HCT116 (cell line): ENCODE data around the gene SMTNL2. TPM values are rescaled to one million over a fixed set of nuclear protein-coding genes. Genes with fewer than 3 reads are reported as not detected.

ENCODE experiments used
- ATAC-seq: fragments of 200-7000 bp; cut with Tn5 transposase; 2 replicates; pipeline ENCODE4 v1.9.1; 2020; ENCODE audit warnings: mild to moderate bottlenecking, moderate library complexity
- BruUV-seq: library from RNA; stranded (reverse); fragments of 400-500 nt; replicated peaks from 2 replicates; lab custom pipeline; 2021; lab: Mats Ljungman, UMichigan
- CTCF ChIA-PET: fragments of 300-600 bp; sonication (Branson Sonifier 250); formaldehyde crosslinking; loops from one replicate; lab custom pipeline; 2021; ENCODE audit warnings: antibody characterized with exemption; lab: Charles Lee
- POLR2A ChIA-PET: fragments of 300-600, 350-600 bp; sonication (Branson Sonifier 250); formaldehyde crosslinking; loops from one replicate; lab custom pipeline; 2021; ENCODE audit warnings: antibody characterized with exemption; lab: Charles Lee
- RAD21 ChIA-PET, 2 experiments: fragments of 300-600 bp; sonication (Branson Sonifier 250); formaldehyde crosslinking; loops; one replicate each; lab custom pipeline; 2023; ENCODE audit warnings: low total read pairs in 2 of 2; ENCODE audit not compliant: uncharacterized antibody in 2 of 2, unreplicated experiment in 2 of 2, low non-redundant PET in 1 of 2; lab: Charles Lee
- DNase-seq: peaks from one replicate; pipeline ENCODE4 v3.0.0-alpha.2; 2010; ENCODE audit warnings: low read depth, low spot score
- H2AFZ ChIP-seq: fragments of 200-600 bp; shearing (Covaris generic), sonication (generic); 2 replicates; pipeline ENCODE4 v1.6.1; 2017; ENCODE audit warnings: low read depth, mixed run types, mixed read lengths, antibody characterized with exemption, low read length; ENCODE audit not compliant: poor library complexity, severe bottlenecking
- H3K27ac ChIP-seq: 2 replicates; pipeline ENCODE4 v1.5.1; 2012; ENCODE audit warnings: low read depth, low read length
- H3K27me3 ChIP-seq: fragments of 200-600 bp; sonication (generic); 2 replicates; pipeline ENCODE4 v1.6.1; 2016; ENCODE audit warnings: mixed run types, low read length, mixed read lengths; ENCODE audit not compliant: insufficient read depth
- H3K36me3 ChIP-seq, 2 experiments: fragments of 200-500 bp in 1 of 2; fragments of 200-600 bp in 1 of 2; sonication (Bioruptor generic) in 1 of 2; sonication (generic) in 1 of 2; 2 replicates each; pipeline versions ENCODE4 v1.5.1 to v1.6.1; 2014 to 2016; ENCODE audit warnings: low read length in 2 of 2, inconsistent platforms in 1 of 2, mixed read lengths in 1 of 2, mixed run types in 1 of 2; ENCODE audit not compliant: insufficient read depth in 2 of 2, control insufficient read depth in 1 of 2
- H3K4me1 ChIP-seq, 2 experiments: fragments of 200-600 bp in 1 of 2; sonication (generic) in 1 of 2; 2 replicates each; pipeline versions ENCODE4 v1.5.1 to v1.6.1; 2012 to 2017; ENCODE audit warnings: low read length in 2 of 2, inconsistent platforms in 1 of 2, mild to moderate bottlenecking in 1 of 2, mixed read lengths in 1 of 2, mixed run types in 1 of 2, moderate library complexity in 1 of 2; ENCODE audit not compliant: insufficient read depth in 2 of 2, control insufficient read depth in 1 of 2
- H3K4me2 ChIP-seq: fragments of 200-600 bp; sonication (generic); 2 replicates; pipeline ENCODE4 v1.6.1; 2017; ENCODE audit warnings: mixed run types, low read length, mixed read lengths
- H3K4me3 ChIP-seq, 2 experiments: fragments of 200-600 bp in 1 of 2; sonication (generic) in 1 of 2; replicated peaks in 1 of 2; 2 replicates each; pipeline ENCODE4 v1.5.1; 2011 to 2016; ENCODE audit warnings: low read length in 2 of 2, control low read depth in 1 of 2, low read depth in 1 of 2, mild to moderate bottlenecking in 1 of 2, mixed read lengths in 1 of 2, mixed run types in 1 of 2
- H3K79me2 ChIP-seq: fragments of 200-600 bp; sonication (generic); 2 replicates; pipeline ENCODE4 v1.6.1; 2017; ENCODE audit warnings: mild to moderate bottlenecking, mixed run types, low read length, moderate library complexity, mixed read lengths; ENCODE audit not compliant: insufficient read depth
- H3K9ac ChIP-seq: fragments of 200-600 bp; sonication (generic); 2 replicates; pipeline ENCODE4 v1.6.1; 2016; ENCODE audit warnings: low read length, mixed read lengths
- H3K9me2 ChIP-seq: fragments of 200-600 bp; sonication (generic), shearing (Covaris generic); 2 replicates; pipeline ENCODE4 v1.6.1; 2017; ENCODE audit warnings: mixed run types, mild to moderate bottlenecking, moderate library complexity; ENCODE audit not compliant: insufficient read depth
- H3K9me3 ChIP-seq, 2 experiments: fragments of 200-500 bp in 1 of 2; fragments of 200-600 bp in 1 of 2; sonication (Bioruptor generic) in 1 of 2; sonication (generic) in 1 of 2; 2 replicates each; pipeline ENCODE4 v1.6.1; 2014 to 2017; ENCODE audit warnings: low read length in 2 of 2, mixed read lengths in 2 of 2, inconsistent platforms in 1 of 2, low read depth in 1 of 2, mild to moderate bottlenecking in 1 of 2, mixed run types in 1 of 2, moderate library complexity in 1 of 2; ENCODE audit not compliant: control insufficient read depth in 1 of 2, insufficient read depth in 1 of 2
- H4K20me1 ChIP-seq: fragments of 200-600 bp; sonication (generic), shearing (Covaris generic); 2 replicates; pipeline ENCODE4 v1.6.1; 2017; ENCODE audit warnings: mixed run types, mild to moderate bottlenecking, moderate library complexity; ENCODE audit not compliant: insufficient read depth
- CBX3 ChIP-seq: IDR thresholded peaks from 2 replicates; pipeline ENCODE4 v1.6.1; 2012; ENCODE audit warnings: low read depth
- CEBPB ChIP-seq: IDR thresholded peaks from 2 replicates; pipeline ENCODE4 v1.6.1; 2012; ENCODE audit warnings: low read depth
- ELF1 ChIP-seq: IDR thresholded peaks from 2 replicates; pipeline ENCODE4 v1.6.1; 2012; ENCODE audit warnings: low read depth, borderline replicate concordance
- EZH2 ChIP-seq: fragments of 200-600 bp; sonication (generic); IDR thresholded peaks from 2 replicates; pipeline ENCODE4 v1.6.1; 2017; ENCODE audit warnings: antibody characterized with exemption, mixed run types
- EZH2phosphoT487 ChIP-seq: fragments of 200-600 bp; IDR thresholded peaks from 2 replicates; pipeline ENCODE4 v1.6.1; 2018; ENCODE audit warnings: antibody characterized with exemption, borderline replicate concordance
- FOSL1 ChIP-seq: IDR thresholded peaks from 2 replicates; pipeline ENCODE4 v1.6.1; 2012; ENCODE audit warnings: low read depth
- JUND ChIP-seq: IDR thresholded peaks from 2 replicates; pipeline ENCODE4 v1.6.1; 2012
- POLR2A ChIP-seq: IDR thresholded peaks from 2 replicates; pipeline ENCODE4 v1.7.0; 2011; ENCODE audit warnings: borderline replicate concordance; ENCODE audit not compliant: insufficient read depth, insufficient read length; ENCODE audit errors: extremely low read depth
- POLR2AphosphoS5 ChIP-seq: IDR thresholded peaks from 2 replicates; pipeline ENCODE4 v1.6.1; 2011; ENCODE audit warnings: mild to moderate bottlenecking, low read depth, low read length, moderate library complexity
- RAD21 ChIP-seq: IDR thresholded peaks from 2 replicates; pipeline ENCODE4 v1.6.1; 2012; ENCODE audit warnings: low read depth, mild to moderate bottlenecking
- SP1 ChIP-seq: IDR thresholded peaks from 2 replicates; pipeline ENCODE4 v1.6.1; 2012; ENCODE audit warnings: low read depth
- TCF7L2 ChIP-seq: IDR thresholded peaks from 2 replicates; pipeline ENCODE4 v1.7.0; 2011; ENCODE audit warnings: borderline replicate concordance, inconsistent platforms; ENCODE audit not compliant: insufficient read depth, insufficient read length; ENCODE audit errors: extremely low read depth
- ZNF274 ChIP-seq: fragments of 200-500 bp; sonication (Bioruptor generic); IDR thresholded peaks from 2 replicates; pipeline ENCODE4 v1.6.1; 2014; ENCODE audit warnings: mild to moderate bottlenecking, low read depth, low read length, inconsistent platforms
- intact Hi-C: fragments of 100-400 bp; cut with micrococcal nuclease; formaldehyde crosslinking; loops from 2 replicates; pipeline ENCODE4 v1.10.0; 2022
- total RNA-seq: library from RNA; stranded (reverse); gene quantifications from one replicate; pipeline ENCODE4 v1.2.1, GENCODE V29; 2021; ENCODE audit not compliant: unreplicated experiment
- TF ChIP-seq, protein P1 (sequence below): IDR thresholded peaks from 2 replicates; pipeline ENCODE4 v1.6.1; 2012; ENCODE audit warnings: low read depth
- TF ChIP-seq, protein P2 (sequence below): IDR thresholded peaks from 2 replicates; pipeline ENCODE4 v1.6.1; 2012
- TF ChIP-seq, protein P3 (sequence below), 3 experiments: fragments of 200-600 bp in 1 of 3; sonication (generic) in 1 of 3; IDR thresholded peaks in 2 of 3; conservative IDR thresholded peaks in 1 of 3; 2 replicates each; pipeline ENCODE4 v1.5.1; 2012 to 2017; ENCODE audit warnings: low read depth in 2 of 3, low read length in 2 of 3, antibody characterized with exemption in 1 of 3, borderline replicate concordance in 1 of 3, control low read depth in 1 of 3, mild to moderate bottlenecking in 1 of 3, mixed read lengths in 1 of 3, mixed run types in 1 of 3, moderate library complexity in 1 of 3; ENCODE audit not compliant: insufficient read depth in 1 of 3

The SMTNL2 gene
- total RNA-seq, 1 experiment from 2014 or later = 2.3 TPM

DNA sequence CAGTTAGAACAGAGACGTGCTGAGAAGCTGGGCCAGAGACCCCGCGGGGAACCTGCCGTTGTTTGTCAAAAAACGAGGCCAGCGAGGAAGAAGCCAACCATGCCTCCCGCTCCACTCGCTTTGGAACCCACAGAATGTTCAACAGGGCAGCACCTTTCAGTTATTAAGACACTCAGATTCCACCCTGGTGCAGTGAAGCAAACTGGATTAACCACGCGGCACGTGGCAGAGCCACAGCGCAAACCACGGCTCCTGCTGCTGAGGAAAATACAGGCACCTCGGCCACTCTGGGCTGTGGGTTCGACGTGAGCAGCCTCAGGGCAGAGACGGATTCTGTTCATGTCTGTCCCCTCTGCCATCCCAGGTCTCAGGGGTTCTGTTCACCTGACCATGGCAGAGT is 32.8 kb downstream of the SMTNL2 start (continued):
- no peak for TF ChIP-seq TCF7L2
- TF ChIP-seq, protein P1, sequence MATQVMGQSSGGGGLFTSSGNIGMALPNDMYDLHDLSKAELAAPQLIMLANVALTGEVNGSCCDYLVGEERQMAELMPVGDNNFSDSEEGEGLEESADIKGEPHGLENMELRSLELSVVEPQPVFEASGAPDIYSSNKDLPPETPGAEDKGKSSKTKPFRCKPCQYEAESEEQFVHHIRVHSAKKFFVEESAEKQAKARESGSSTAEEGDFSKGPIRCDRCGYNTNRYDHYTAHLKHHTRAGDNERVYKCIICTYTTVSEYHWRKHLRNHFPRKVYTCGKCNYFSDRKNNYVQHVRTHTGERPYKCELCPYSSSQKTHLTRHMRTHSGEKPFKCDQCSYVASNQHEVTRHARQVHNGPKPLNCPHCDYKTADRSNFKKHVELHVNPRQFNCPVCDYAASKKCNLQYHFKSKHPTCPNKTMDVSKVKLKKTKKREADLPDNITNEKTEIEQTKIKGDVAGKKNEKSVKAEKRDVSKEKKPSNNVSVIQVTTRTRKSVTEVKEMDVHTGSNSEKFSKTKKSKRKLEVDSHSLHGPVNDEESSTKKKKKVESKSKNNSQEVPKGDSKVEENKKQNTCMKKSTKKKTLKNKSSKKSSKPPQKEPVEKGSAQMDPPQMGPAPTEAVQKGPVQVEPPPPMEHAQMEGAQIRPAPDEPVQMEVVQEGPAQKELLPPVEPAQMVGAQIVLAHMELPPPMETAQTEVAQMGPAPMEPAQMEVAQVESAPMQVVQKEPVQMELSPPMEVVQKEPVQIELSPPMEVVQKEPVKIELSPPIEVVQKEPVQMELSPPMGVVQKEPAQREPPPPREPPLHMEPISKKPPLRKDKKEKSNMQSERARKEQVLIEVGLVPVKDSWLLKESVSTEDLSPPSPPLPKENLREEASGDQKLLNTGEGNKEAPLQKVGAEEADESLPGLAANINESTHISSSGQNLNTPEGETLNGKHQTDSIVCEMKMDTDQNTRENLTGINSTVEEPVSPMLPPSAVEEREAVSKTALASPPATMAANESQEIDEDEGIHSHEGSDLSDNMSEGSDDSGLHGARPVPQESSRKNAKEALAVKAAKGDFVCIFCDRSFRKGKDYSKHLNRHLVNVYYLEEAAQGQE = no peak
- TF ChIP-seq, protein P2, sequence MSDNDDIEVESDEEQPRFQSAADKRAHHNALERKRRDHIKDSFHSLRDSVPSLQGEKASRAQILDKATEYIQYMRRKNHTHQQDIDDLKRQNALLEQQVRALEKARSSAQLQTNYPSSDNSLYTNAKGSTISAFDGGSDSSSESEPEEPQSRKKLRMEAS = no peak
- TF ChIP-seq CEBPB = no peak
- TF ChIP-seq ELF1 = no peak
- no peak for TF ChIP-seq POLR2A

DNA sequence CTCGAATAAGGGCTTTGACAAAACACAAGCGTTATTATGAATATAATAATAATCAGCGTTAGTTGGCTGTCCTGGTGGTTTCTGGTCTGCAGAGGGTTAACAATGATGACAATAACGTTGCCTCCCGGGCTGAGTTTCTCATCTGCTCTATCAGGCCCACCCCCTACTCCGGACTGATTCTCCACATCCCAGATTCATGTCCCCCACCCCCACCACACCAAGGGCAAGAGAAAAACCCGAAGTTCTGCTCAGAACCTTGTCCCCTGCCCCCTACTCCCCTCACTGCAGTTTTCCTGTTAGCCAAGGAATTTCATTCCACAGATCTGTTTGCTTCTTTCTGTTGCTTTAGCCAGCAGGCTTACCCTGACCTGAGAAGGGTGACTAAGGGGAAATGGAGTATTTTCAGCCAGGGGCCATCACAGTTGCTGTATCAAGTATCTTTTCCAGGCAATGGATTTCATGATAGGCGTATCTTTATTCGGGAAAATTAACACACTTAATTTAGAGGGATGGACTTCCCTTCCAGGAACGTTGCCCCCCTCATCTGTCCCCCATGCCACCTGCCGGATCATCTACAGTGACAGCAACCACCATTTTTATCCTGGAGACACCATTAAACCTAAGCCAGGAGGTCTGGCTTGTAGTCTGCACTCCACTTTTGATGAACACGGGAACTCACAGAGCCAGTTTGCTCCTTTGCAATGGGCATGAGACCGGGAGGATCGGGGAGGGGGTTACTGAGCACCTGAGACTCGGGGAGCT is 33.4 kb downstream of the SMTNL2 start:
- no peaks in the 10 kb centered on the region for H3K27me3 ChIP-seq
- H3K4me3 ChIP-seq = no peak overlapping the region
- no peak overlapping the region for H3K4me2 ChIP-seq
- H3K9ac ChIP-seq = no peak overlapping the region
- no peaks in the 10 kb centered on the region for H3K9me2 ChIP-seq
- ATAC-seq (no peak), DNase-seq (no peak)
- no peaks in the 10 kb centered on the region for H3K79me2 ChIP-seq
- no peak overlapping the region for H3K27ac ChIP-seq
- ChIA-PET CTCF (no interaction called here), RAD21 (no interaction called here), POLR2A (no interaction called here)
- no TSS peak for BruUV-seq
- intact Hi-C loops = no loop called here
- no peak overlapping the region for H2AFZ ChIP-seq
- no peaks in the 10 kb centered on the region for H4K20me1 ChIP-seq
- no peaks in the 10 kb centered on the region for H3K4me1 ChIP-seq
- H3K36me3 ChIP-seq = no peaks in the 10 kb centered on the region
- H3K9me3 ChIP-seq = no peaks in the 10 kb centered on the region; a peak in 1 of 4 replicates
- TF ChIP-seq EZH2phosphoT487 (no peak), ZNF274 (no peak), CBX3 (no peak), SP1 (no peak), RAD21 (no peak), EZH2 (no peak), FOSL1 (no peak), POLR2AphosphoS5 (no peak), JUND (no peak), POLR2A (no peak)
- TF ChIP-seq, protein P2 = no peak
- TF ChIP-seq, protein P3, sequence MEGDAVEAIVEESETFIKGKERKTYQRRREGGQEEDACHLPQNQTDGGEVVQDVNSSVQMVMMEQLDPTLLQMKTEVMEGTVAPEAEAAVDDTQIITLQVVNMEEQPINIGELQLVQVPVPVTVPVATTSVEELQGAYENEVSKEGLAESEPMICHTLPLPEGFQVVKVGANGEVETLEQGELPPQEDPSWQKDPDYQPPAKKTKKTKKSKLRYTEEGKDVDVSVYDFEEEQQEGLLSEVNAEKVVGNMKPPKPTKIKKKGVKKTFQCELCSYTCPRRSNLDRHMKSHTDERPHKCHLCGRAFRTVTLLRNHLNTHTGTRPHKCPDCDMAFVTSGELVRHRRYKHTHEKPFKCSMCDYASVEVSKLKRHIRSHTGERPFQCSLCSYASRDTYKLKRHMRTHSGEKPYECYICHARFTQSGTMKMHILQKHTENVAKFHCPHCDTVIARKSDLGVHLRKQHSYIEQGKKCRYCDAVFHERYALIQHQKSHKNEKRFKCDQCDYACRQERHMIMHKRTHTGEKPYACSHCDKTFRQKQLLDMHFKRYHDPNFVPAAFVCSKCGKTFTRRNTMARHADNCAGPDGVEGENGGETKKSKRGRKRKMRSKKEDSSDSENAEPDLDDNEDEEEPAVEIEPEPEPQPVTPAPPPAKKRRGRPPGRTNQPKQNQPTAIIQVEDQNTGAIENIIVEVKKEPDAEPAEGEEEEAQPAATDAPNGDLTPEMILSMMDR (IDR thresholded peaks at IDR 0.05 in 2 of 3, conservative IDR thresholded peaks at IDR 0.05 in 1 of 3; ENCODE audit: borderline replicate concordance in 1 of 3, insufficient read depth in 1 of 3, low read depth in 2 of 3, low read length in 2 of 3) = no peak
